Mesothelial cell of epicardium (in vitro differentiated cells): ENCODE measurements around the gene BUD23. TPM values are rescaled to one million over a fixed set of nuclear protein-coding genes. Genes with fewer than 3 reads are reported as not detected.

ENCODE experiments used
- DNase-seq, 2 experiments: peaks; one replicate each; pipeline ENCODE4 v3.0.0; 2021; ENCODE audit warnings: low spot score in 2 of 2; ENCODE audit not compliant: unreplicated experiment in 2 of 2
- H3K27ac Mint-ChIP-seq: 2 replicates; pipeline ENCODE4 v1.8.0; 2021; ENCODE audit warnings: mixed read lengths
- H3K27me3 Mint-ChIP-seq: 2 replicates; pipeline ENCODE4 v1.8.0; 2021; ENCODE audit warnings: low read depth, mixed read lengths
- H3K36me3 Mint-ChIP-seq: 2 replicates; pipeline ENCODE4 v1.8.0; 2021; ENCODE audit warnings: mixed read lengths
- H3K4me1 Mint-ChIP-seq: 2 replicates; pipeline ENCODE4 v1.8.0; 2021; ENCODE audit warnings: mixed read lengths
- H3K4me3 Mint-ChIP-seq: 2 replicates; pipeline ENCODE4 v1.8.0; 2021; ENCODE audit warnings: mild to moderate bottlenecking, moderate library complexity, mixed read lengths
- H3K9me3 Mint-ChIP-seq: 2 replicates; pipeline ENCODE4 v1.8.0; 2021; ENCODE audit warnings: mixed read lengths
- CTCF ChIP-seq: fragments of 200-600 bp; sonication (generic); IDR thresholded peaks from one replicate; pipeline ENCODE4 v1.5.0; 2021; ENCODE audit warnings: antibody characterized with exemption; ENCODE audit not compliant: unreplicated experiment
- total RNA-seq: library from RNA; stranded (reverse); gene quantifications from 3 replicates; pipeline ENCODE4 v1.2.1, GENCODE V29; 2021

Gene BUD23
- total RNA-seq, 1 donor from 2014 or later, result 69.1 TPM

GRCh38 chr7:73700069-73700423 is 16.6 kb downstream of the BUD23 start:
- peaks cover 31% of the 10 kb centered on the region for H3K36me3 Mint-ChIP-seq
- H3K9me3 Mint-ChIP-seq, result no peaks in the 10 kb centered on the region
- TF ChIP-seq CTCF, result no peak
- no peak overlapping the region for H3K27ac Mint-ChIP-seq
- H3K4me3 Mint-ChIP-seq, result no peak overlapping the region
- DNase-seq, result no peak
- no peaks in the 10 kb centered on the region for H3K4me1 Mint-ChIP-seq
- H3K27me3 Mint-ChIP-seq, result no peaks in the 10 kb centered on the region

- Mint-ChIP-seq H3K27ac (no peak overlapping the region), H3K36me3 (peaks cover 29% of the 10 kb centered on the region), H3K27me3 (no peaks in the 10 kb centered on the region), H3K4me3 (no peak overlapping the region), H3K4me1 (no peaks in the 10 kb centered on the region), H3K9me3 (no peaks in the 10 kb centered on the region)
- DNase-seq, result no peak
- no peak for TF ChIP-seq CTCF
Measured at GRCh38 chr7:73700581-73701134, 17.3 kb downstream of the BUD23 start.

GRCh38 chr7:73701357-73701995 is 18.1 kb downstream of the BUD23 start:
- H3K4me1 Mint-ChIP-seq, result no peaks in the 10 kb centered on the region
- TF ChIP-seq CTCF, result peak; percentile 47
- no peaks in the 10 kb centered on the region for H3K9me3 Mint-ChIP-seq
- H3K27me3 Mint-ChIP-seq, result no peaks in the 10 kb centered on the region
- no peak for DNase-seq
- no peak overlapping the region for H3K4me3 Mint-ChIP-seq
- peaks cover 26% of the 10 kb centered on the region for H3K36me3 Mint-ChIP-seq
- no peak overlapping the region for H3K27ac Mint-ChIP-seq

GRCh38 chr7:73702226-73702625 is 18.8 kb downstream of the BUD23 start:
- H3K4me1 Mint-ChIP-seq, result no peaks in the 10 kb centered on the region
- DNase-seq, result no peak
- no peak for TF ChIP-seq CTCF
- H3K27me3 Mint-ChIP-seq, result no peaks in the 10 kb centered on the region
- H3K4me3 Mint-ChIP-seq, result no peak overlapping the region
- H3K9me3 Mint-ChIP-seq, result no peaks in the 10 kb centered on the region
- H3K27ac Mint-ChIP-seq, result no peak overlapping the region
- H3K36me3 Mint-ChIP-seq, result peaks cover 20% of the 10 kb centered on the region

- Mint-ChIP-seq H3K27ac (no peak overlapping the region), H3K27me3 (no peaks in the 10 kb centered on the region)
Measured at GRCh38 chr7:73702665-73703064, 19.3 kb downstream of the BUD23 start.

More at GRCh38 chr7:73702665-73703064, 19.3 kb downstream of the BUD23 start:
- DNase-seq, result no peak
- Mint-ChIP-seq H3K4me1 (no peaks in the 10 kb centered on the region), H3K4me3 (no peak overlapping the region), H3K9me3 (no peaks in the 10 kb centered on the region), H3K36me3 (peaks cover 16% of the 10 kb centered on the region)
- no peak for TF ChIP-seq CTCF
